ENCODE measurements around the gene MRRF. TPM values are rescaled to one million over a fixed set of nuclear protein-coding genes. Genes with fewer than 3 reads are reported as not detected.
A peak's percentile ranks its signal among the peaks of the same experiment; 100 is the strongest.

The MRRF gene
- total RNA-seq, 2 experiments from 2014 or later: 27.0 to 29.2 TPM

DNA sequence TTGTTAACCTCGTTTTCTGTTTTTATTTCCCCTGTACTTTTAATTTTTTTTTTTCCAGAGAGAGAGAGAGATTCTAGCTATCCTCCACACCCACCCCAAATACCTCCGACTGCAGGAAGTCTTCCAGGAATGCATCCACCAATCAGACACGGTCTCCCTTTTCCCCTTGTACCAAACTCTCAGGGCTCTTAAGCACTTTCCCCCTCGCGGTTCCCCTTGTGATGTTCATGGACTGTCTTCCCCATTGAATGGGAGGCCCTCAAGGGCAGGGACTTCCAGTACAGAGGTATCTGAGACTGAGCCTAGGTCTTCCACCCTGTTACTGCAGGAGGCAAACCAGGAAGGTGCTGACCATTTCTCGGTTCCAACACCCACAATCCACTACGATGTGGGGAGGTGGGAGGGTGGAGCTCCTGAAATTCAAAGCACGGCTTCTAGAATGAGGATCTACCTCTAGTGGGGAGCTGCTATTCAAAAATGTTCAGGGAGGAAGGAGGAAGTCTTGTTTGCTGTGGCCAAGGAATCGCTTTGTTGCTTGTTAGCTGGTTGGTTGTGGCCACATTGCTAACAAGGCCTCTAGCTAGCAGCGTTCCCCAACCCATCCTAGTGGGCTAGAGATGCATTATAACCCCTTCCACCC lies 68.6 kb downstream of the MRRF start:
- ChIA-PET POLR2A (no interaction called here), CTCF (interaction anchor here (0.7 to 1.6 kb wide), 2 partner anchors 17 to 481 kb away, joined by 3 to 5 read pairs; no protein-coding TSS in a partner anchor)
- no peaks in the 10 kb centered on the region for H3K4me1 Mint-ChIP-seq
- DNase-seq: no peak
- no peaks in the 10 kb centered on the region for H3K27me3 Mint-ChIP-seq
- no peaks in the 10 kb centered on the region for H3K9me3 Mint-ChIP-seq
- peaks cover 5% of the 10 kb centered on the region for H3K36me3 Mint-ChIP-seq (ENCODE audit: low read depth)
- no peak overlapping the region for H3K4me3 Mint-ChIP-seq
- no peak overlapping the region for H3K27ac Mint-ChIP-seq

DNA sequence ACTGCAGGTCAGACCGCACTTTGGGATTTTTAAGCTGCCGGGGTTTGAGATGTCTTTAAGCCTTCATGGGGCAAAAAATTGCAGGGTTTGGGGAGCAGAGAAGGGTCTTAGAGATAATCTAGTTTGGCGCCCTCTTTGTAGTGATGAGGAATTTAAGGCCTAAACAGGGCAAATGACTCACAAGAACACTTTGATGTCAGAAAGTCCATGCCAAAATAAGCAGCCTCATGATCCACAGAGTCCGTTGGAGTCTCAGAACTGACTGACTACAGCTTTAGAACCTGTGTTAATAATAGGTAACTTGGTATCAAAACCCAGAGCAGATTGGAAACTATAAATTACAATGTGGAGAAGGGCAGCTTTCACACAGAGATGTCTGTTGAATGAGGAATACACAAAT lies 70.2 kb downstream of the MRRF start:
- Mint-ChIP-seq H3K4me3 (no peak overlapping the region), H3K4me1 (no peaks in the 10 kb centered on the region), H3K27me3 (no peaks in the 10 kb centered on the region), H3K9me3 (no peaks in the 10 kb centered on the region), H3K36me3 (ENCODE audit: low read depth) (no peaks in the 10 kb centered on the region), H3K27ac (no peak overlapping the region)
- CTCF ChIA-PET: no interaction called here
- POLR2A ChIA-PET: no interaction called here
- no peak for DNase-seq

DNA sequence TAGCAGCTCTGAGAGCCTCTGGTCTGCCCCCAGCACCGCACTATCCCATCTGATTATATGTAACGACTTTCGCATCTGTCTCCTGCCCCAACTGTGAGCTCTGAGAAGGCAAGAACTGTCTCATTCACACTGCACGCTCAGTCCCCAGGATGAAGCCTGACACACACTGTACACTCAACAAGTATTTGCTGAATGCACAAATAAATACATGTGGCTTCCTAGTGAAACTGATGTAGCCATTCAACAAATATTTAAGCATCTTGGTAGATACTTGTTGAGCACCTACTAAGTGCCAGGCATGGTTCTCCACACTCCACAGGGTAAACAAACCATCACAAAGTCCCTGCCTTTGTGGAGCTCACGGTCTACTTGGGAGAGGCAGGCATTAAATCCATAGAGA lies 71.5 kb downstream of the MRRF start:
- DNase-seq: no peak
- CTCF ChIA-PET: no interaction called here
- Mint-ChIP-seq H3K36me3 (ENCODE audit: low read depth) (no peaks in the 10 kb centered on the region), H3K27ac (no peak overlapping the region), H3K9me3 (no peaks in the 10 kb centered on the region), H3K27me3 (no peaks in the 10 kb centered on the region), H3K4me3 (no peak overlapping the region), H3K4me1 (no peaks in the 10 kb centered on the region)
- POLR2A ChIA-PET: no interaction called here

DNA sequence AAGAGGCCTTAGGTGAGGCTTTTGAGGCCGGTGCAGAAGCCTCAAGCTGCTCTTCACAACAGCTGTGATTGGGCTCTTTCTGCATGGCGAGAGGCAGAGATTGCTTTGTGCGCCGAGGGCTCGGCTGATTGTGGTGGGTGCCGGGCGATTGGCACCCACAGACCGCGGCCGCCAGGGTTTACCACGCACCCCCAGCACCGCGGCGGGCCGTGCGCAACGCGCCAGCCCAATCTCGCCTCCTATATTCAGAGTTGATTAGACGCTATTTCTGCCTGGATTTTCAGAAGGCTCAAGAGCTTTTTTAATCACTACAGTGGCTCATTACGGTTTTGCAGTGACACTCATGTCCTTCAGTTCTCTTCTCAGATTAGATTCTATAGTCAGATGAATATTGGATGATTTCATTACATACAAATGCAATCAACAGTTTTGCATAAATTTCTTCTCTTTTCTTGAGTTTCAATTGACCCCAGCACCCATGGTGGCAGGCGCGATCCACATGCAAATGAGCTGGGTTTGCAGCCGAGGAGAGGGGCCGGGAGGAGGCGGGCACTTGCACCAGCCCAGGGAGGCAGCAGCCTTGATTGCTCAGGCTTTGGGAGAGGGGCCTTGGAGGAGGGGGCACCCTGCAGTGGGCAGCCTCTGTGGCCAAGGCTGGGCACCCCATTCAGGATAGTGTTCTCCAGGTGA lies 72.3 kb downstream of the MRRF start:
- Mint-ChIP-seq H3K4me3 (no peak overlapping the region), H3K36me3 (ENCODE audit: low read depth) (no peaks in the 10 kb centered on the region), H3K27ac (no peak overlapping the region), H3K9me3 (no peaks in the 10 kb centered on the region), H3K27me3 (no peaks in the 10 kb centered on the region), H3K4me1 (no peaks in the 10 kb centered on the region)
- DNase-seq: no peak
- POLR2A ChIA-PET: no interaction called here
- CTCF ChIA-PET: no interaction called here

DNA sequence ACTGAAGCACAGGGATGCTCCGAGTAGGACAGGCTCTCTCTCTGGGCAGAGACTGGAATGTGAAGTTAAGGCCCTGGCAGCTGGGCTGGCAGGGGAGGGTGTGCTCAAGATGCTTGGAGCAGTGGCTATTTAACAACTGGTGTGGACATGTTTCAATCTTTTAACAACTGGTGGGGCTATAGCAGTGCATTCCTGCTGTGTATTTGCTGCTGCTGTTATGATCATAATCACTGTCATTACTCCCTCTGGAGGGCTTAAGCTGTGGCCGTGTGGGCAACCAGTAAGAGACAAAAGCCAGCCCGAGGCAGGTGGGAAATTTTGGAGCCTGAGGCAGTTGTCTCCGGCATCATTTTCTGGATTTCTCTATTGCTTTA lies 72.9 kb downstream of the MRRF start:
- no peak for DNase-seq
- ChIA-PET CTCF (no interaction called here), POLR2A (no interaction called here)
- Mint-ChIP-seq H3K27me3 (no peaks in the 10 kb centered on the region), H3K4me3 (no peak overlapping the region), H3K4me1 (no peaks in the 10 kb centered on the region), H3K27ac (no peak overlapping the region), H3K36me3 (ENCODE audit: low read depth) (no peaks in the 10 kb centered on the region), H3K9me3 (no peaks in the 10 kb centered on the region)

DNA sequence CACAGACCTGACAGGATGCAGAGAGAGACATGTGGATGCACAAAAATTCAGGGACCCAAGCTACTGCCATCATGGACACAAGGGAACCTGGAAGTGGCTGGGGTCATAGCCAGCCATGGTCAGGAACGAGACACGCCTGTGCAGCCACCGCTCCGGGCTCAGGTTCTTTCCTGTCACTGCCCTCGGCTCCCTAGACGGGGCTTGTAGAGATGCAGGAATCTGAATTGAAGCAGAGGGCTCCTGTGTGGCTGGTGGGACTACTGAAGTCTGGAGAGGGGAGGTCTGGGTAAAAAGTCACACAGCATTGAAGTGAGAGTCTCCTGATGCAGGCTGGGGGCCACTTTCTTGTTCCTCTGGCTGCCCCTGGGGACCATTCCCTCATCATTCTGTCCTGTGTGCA lies 73.9 kb downstream of the MRRF start:
- H3K4me1 Mint-ChIP-seq: no peaks in the 10 kb centered on the region
- H3K36me3 Mint-ChIP-seq (ENCODE audit: low read depth): no peaks in the 10 kb centered on the region
- DNase-seq: no peak
- ChIA-PET POLR2A (no interaction called here), CTCF (interaction anchor here (0.7 kb wide), 1 partner anchor 12 kb away, joined by 4 read pairs; no protein-coding TSS in a partner anchor)
- no peak overlapping the region for H3K27ac Mint-ChIP-seq
- H3K9me3 Mint-ChIP-seq: no peaks in the 10 kb centered on the region
- H3K4me3 Mint-ChIP-seq: no peak overlapping the region
- H3K27me3 Mint-ChIP-seq: no peaks in the 10 kb centered on the region

DNA sequence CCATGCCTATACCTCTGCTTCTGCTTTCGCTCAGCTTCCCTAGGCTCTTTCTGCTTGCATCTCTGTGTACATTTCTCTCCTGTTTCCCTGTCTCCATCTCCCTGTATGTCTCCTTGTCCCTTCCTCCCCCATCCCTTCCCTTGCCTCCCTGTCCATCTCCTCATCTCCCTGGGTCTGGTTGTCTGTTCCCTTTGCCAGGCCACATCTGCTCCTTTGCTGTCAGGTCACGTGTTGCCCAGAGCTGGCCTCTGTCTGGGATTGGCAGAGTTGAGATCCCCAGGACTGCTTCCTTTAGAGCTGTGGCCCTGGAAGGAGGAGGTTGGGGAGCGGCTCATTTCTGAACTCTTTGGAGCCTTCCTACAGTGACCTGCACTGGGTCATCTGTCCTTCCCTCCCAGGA lies 74.3 kb downstream of the MRRF start:
- Mint-ChIP-seq H3K4me1 (no peaks in the 10 kb centered on the region), H3K27me3 (no peaks in the 10 kb centered on the region), H3K36me3 (ENCODE audit: low read depth) (no peaks in the 10 kb centered on the region), H3K4me3 (no peak overlapping the region), H3K27ac (no peak overlapping the region), H3K9me3 (no peaks in the 10 kb centered on the region)
- CTCF ChIA-PET: interaction anchor here (0.7 kb wide), 1 partner anchor 12 kb away, joined by 4 read pairs; no protein-coding TSS in a partner anchor
- no peak for DNase-seq
- POLR2A ChIA-PET: no interaction called here

DNA sequence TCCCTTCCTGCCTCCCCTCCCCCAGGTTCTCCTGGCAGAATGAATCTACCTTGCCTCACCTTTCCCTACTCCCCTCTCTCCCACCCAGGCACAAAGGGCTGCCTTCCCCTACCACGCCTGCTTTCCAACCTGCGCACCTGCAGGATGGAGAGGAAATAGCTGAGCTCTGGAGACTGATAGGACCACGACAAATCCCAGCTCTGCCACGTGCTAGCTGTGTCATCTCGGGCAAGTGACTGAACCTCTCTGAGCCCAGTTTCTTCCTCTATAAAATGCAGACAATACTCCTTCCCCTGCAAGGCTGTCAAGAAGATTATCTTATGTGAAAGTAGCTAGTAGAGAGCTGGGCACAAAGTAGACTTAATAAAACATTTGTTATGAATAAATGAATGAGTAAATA lies 74.9 kb downstream of the MRRF start:
- no peaks in the 10 kb centered on the region for H3K4me1 Mint-ChIP-seq
- POLR2A ChIA-PET: no interaction called here
- H3K27ac Mint-ChIP-seq: no peak overlapping the region

DNA sequence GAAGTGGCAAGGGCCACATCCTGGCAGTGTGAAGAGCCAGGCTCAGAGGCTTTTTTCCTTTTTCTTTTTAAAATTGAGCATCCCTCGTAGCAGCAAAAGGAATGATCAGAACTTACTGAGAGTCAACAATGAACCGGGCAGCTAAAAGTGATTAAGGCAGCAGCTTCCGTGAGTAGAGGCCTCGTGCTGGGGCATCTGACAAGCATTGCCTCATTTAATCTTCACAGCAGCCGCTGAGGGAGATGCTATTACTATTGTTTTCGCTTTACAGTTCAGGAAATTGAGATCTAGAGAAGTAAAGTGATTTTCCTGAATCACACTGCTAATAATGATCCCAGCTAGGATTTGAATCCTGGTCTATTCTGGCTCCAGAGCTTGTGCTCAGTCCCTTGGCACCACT lies 75.5 kb downstream of the MRRF start:
- DNase-seq: no peak
- no peak overlapping the region for H3K27ac Mint-ChIP-seq
- no peak overlapping the region for H3K4me3 Mint-ChIP-seq
- no peaks in the 10 kb centered on the region for H3K36me3 Mint-ChIP-seq (ENCODE audit: low read depth)
- H3K27me3 Mint-ChIP-seq: peaks cover 3% of the 10 kb centered on the region
- no peaks in the 10 kb centered on the region for H3K4me1 Mint-ChIP-seq
- POLR2A ChIA-PET: no interaction called here
- CTCF ChIA-PET: interaction anchor here (1.5 kb wide), 1 partner anchor 10 kb away, joined by 8 read pairs; no protein-coding TSS in a partner anchor
- H3K9me3 Mint-ChIP-seq: no peaks in the 10 kb centered on the region

More for the DNA sequence above, 74.9 kb downstream of the MRRF start:
- DNase-seq: no peak
- no peak overlapping the region for H3K4me3 Mint-ChIP-seq
- no peaks in the 10 kb centered on the region for H3K9me3 Mint-ChIP-seq
- H3K27me3 Mint-ChIP-seq: no peaks in the 10 kb centered on the region
- CTCF ChIA-PET: interaction anchor here (0.7 to 1.5 kb wide), 2 partner anchors 10 to 11 kb away, joined by 4 to 8 read pairs; no protein-coding TSS in a partner anchor
- no peaks in the 10 kb centered on the region for H3K36me3 Mint-ChIP-seq (ENCODE audit: low read depth)

DNA sequence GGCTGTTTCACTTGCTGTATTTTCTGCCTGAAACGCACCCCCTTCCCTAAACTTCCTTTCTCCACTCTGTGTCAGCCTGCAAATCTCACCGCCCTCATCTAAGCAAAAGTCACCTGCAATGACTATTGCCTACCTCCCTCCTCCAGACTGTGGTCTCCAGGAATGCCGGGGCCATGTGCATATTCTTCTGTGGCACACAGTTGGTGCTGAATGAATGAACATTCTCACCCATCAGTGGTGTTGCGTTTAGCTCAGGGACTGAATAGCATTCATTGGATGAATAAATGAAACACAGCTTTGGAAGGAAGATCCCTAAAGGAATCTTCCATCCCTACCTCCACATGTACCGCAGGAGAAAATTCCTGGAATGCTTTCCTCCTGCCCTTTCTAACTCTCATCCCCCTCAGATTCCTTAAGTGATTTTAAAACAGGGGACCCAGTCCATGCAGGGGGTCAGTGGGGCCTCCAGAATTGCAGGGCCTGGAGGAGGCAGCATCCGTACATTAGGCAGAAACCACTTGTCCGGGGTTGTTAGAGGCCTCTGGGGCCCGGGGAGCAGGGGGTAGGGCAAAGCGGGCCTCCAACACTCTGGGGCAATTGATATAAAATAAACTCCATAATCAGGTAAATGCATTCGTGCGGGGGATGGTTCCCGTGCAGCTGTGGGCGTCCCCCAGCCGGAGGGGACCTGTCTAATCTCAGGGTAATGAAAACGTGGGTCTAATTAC lies 77.8 kb downstream of the MRRF start:
- Mint-ChIP-seq H3K4me3 (no peak overlapping the region), H3K27me3 (peaks cover 21% of the 10 kb centered on the region), H3K27ac (no peak overlapping the region), H3K36me3 (ENCODE audit: low read depth) (no peaks in the 10 kb centered on the region), H3K9me3 (no peaks in the 10 kb centered on the region), H3K4me1 (peaks cover 3% of the 10 kb centered on the region)
- POLR2A ChIA-PET: no interaction called here
- no peak for DNase-seq
- CTCF ChIA-PET: interaction anchor here (0.8 kb wide), 1 partner anchor 9 kb away, joined by 3 read pairs; no protein-coding TSS in a partner anchor

DNA sequence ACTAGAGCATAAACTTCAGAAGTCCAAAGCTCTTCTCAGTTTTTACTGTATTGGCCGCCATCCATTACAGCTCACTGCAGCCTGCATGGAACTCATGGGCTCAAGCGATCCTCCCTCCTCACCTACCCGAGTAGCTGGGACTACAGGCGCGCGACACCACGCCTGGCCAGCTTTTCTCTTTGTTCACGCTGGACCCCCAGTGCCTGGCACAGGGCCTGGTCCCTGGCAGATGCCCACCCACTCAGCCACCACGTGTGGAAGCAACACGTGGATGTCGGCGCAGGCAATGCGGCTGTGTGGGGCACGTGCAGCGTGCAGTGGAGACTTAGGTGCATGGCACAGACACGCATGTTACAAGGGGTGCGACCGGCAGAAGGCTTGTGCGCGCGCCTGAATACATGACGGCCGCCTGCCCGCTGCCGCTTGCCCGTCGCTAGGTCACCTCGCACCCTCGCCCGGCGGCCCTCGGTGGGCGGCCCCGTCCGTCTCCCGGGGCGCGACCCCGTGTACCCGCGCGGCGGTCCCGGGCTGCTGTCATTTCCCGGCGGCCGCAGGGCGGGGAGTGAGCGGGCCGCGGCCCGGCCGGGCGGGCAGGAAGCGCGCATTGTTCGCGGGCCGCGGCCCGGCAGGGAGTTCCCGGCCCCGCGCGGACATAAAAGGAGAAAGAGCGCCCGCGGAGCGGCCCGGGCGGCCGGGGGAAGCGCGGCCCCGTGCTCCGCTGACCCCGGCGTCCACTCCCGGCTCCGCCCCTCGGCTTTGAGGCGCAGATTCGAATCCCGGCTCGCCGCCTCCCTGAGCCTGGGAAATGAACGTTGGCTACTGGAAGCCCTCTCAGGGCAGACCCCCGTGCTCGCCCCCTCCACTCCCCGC lies 82.0 kb downstream of the MRRF start:
- DNase-seq: peak; percentile 20
- CTCF ChIA-PET: interaction anchor here (6.2 to 10.2 kb wide), 2 partner anchors 222 to 249 kb away, joined by 105 to 243 read pairs; no protein-coding TSS in a partner anchor
- no peaks in the 10 kb centered on the region for H3K36me3 Mint-ChIP-seq (ENCODE audit: low read depth)
- peak overlapping the region; percentile 70 for H3K4me3 Mint-ChIP-seq
- POLR2A ChIA-PET: interaction anchor here (1.0 to 1.3 kb wide), 3 partner anchors 82 to 482 kb away, joined by 3 to 4 read pairs (median 3); partner anchors contain the start of genes MRRF, PDCL and RBM18
- H3K9me3 Mint-ChIP-seq: no peaks in the 10 kb centered on the region
- H3K27me3 Mint-ChIP-seq: peaks cover 40% of the 10 kb centered on the region
- peaks cover 13% of the 10 kb centered on the region for H3K4me1 Mint-ChIP-seq
- no peak overlapping the region for H3K27ac Mint-ChIP-seq

DNA sequence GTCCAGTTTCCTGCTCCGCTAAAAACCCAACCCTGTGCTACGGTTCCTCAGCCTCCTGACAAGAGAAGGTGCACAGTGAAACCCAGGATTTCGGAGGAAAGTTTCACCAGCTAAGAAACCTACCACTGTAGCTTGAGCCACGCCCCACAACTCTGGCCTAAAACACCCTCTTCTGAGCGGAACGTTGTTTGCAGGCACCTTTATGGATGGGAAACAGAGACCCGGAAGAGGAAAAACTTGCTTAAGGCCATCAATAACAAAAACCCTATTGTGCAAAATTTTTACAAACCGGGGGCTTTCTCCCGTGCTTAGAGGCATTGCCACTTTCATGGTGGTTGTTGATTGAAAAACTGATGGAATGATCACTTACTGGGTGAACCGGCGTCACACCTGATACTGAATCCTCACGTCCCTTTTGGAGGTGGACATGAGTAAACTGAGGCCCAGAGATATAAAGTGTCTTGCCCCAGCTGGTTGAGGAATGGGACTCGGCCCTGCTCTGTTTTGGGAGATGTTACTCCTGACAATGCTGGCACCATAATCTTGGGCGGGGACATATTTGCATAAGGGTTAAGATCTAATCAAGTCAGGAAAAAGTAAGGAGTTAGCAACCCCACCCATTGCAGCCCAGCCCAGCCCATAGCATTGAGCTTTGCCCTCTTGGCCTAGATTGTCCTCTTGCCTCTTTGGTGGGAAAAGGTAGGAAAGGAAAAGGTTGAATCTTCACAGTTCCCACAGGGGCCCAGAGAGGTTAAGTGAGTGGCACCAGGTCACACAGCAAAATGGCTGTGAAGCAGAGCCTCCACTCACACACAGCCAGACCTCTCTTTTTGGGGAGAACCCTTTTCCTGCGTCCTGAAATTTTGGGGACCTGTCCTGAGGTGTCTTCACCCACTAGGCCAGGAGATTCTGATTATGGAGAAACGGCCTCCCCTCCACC lies 82.9 kb downstream of the MRRF start:
- Mint-ChIP-seq H3K4me1 (peaks cover 13% of the 10 kb centered on the region), H3K4me3 (peak overlapping the region; percentile 70), H3K27ac (no peak overlapping the region), H3K9me3 (peaks cover under 1% of the 10 kb centered on the region), H3K27me3 (peaks cover 40% of the 10 kb centered on the region), H3K36me3 (ENCODE audit: low read depth) (no peaks in the 10 kb centered on the region)
- CTCF ChIA-PET: interaction anchor here (6.2 to 10.2 kb wide), 2 partner anchors 223 to 250 kb away, joined by 105 to 243 read pairs; no protein-coding TSS in a partner anchor
- peak; percentile 31 for DNase-seq
- POLR2A ChIA-PET: interaction anchor here (1.0 to 1.3 kb wide), 2 partner anchors 225 to 481 kb away, joined by 3 to 4 read pairs; partner anchors contain the start of gene PDCL

Data from activated CD4-positive, alpha-beta memory T cell treated with anti-CD3 and anti-CD28 coated beads, Interleukin-2, amount 10 ng/mL, durations not matched to agents 7 days and 5 days (primary cell).